Ishikawa (cell line): ENCODE measurements around the gene GPC1.

Experiments
- CREB1 ChIP-seq: IDR thresholded peaks from 2 replicates; pipeline ENCODE4 v1.6.1; 2012; ENCODE audit warnings: low read depth
- EP300 ChIP-seq: IDR thresholded peaks from 2 replicates; pipeline ENCODE4 v1.6.1; 2012; ENCODE audit warnings: borderline replicate concordance
- MAX ChIP-seq: IDR thresholded peaks from 2 replicates; pipeline ENCODE4 v1.6.1; 2012
- NFIC ChIP-seq: IDR thresholded peaks from 2 replicates; pipeline ENCODE4 v1.6.1; 2012
- RAD21 ChIP-seq: IDR thresholded peaks from 2 replicates; pipeline ENCODE4 v1.6.1; 2012; ENCODE audit warnings: low read depth
- REST ChIP-seq: IDR thresholded peaks from 2 replicates; pipeline ENCODE4 v1.6.1; 2012; ENCODE audit warnings: low read depth, mild to moderate bottlenecking
- TEAD4 ChIP-seq: IDR thresholded peaks from 2 replicates; pipeline ENCODE4 v1.6.1; 2012
- USF1 ChIP-seq: IDR thresholded peaks from 2 replicates; pipeline ENCODE4 v1.6.1; 2012
- YY1 ChIP-seq: IDR thresholded peaks from 2 replicates; pipeline ENCODE4 v1.6.1; 2012; ENCODE audit warnings: low read depth
- ZBTB7A ChIP-seq: IDR thresholded peaks from 2 replicates; pipeline ENCODE4 v1.6.1; 2012; ENCODE audit warnings: low read depth

GRCh38 chr2:240491483-240491882 is 56.0 kb downstream of the GPC1 start:
- no peak for TF ChIP-seq RAD21
- TF ChIP-seq EP300, result no peak
- no peak for TF ChIP-seq NFIC
- no peak for TF ChIP-seq TEAD4
- no peak for TF ChIP-seq ZBTB7A
- no peak for TF ChIP-seq CREB1
- TF ChIP-seq MAX, result no peak
- no peak for TF ChIP-seq REST
- TF ChIP-seq USF1, result no peak
- no peak for TF ChIP-seq YY1
